GM23338 (cell line): ENCODE data around the gene C1orf52.

Experiments used
- CTCF ChIP-seq, 2 experiments: fragments of 200-600 bp in 1 of 2; sonication (generic) in 1 of 2; conservative IDR thresholded peaks; 2 replicates each; pipeline versions ENCODE4 v1.5.1 to v1.6.1; 2016 to 2017; ENCODE audit warnings: antibody characterized with exemption in 2 of 2, low read depth in 2 of 2, mild to moderate bottlenecking in 2 of 2, moderate library complexity in 1 of 2
- EZH2 ChIP-seq: fragments of 200-600 bp; sonication (generic); IDR thresholded peaks from one replicate; pipeline ENCODE4 v1.8.0; 2017; ENCODE audit warnings: antibody characterized with exemption, mild to moderate bottlenecking, low read depth; ENCODE audit not compliant: unreplicated experiment
- EZH2phosphoT487 ChIP-seq: fragments of 200-600 bp; sonication (generic); IDR thresholded peaks from one replicate; pipeline ENCODE4 v1.8.1; 2018; ENCODE audit warnings: antibody characterized with exemption; ENCODE audit not compliant: unreplicated experiment
- JUNB ChIP-seq: IDR thresholded peaks from one replicate; pipeline ENCODE4 v1.6.1; 2016; ENCODE audit warnings: antibody characterized with exemption; ENCODE audit not compliant: unreplicated experiment
- POLR2AphosphoS5 ChIP-seq: IDR thresholded peaks from 2 replicates; pipeline ENCODE4 v1.6.1; 2016; ENCODE audit warnings: antibody characterized with exemption, low read depth
- REST ChIP-seq: IDR thresholded peaks from one replicate; pipeline ENCODE4 v1.6.1; 2018; ENCODE audit warnings: antibody characterized with exemption; ENCODE audit not compliant: unreplicated experiment

- no peak for TF ChIP-seq JUNB
- TF ChIP-seq CTCF (conservative IDR thresholded peaks at IDR 0.05; ENCODE audit: low read depth in 2 of 2) = peak; percentile 56 to 71
- no peak for TF ChIP-seq EZH2phosphoT487
- TF ChIP-seq EZH2 = no peak
- TF ChIP-seq POLR2AphosphoS5 = no peak
- no peak for TF ChIP-seq REST
These were observed 19.3 kb downstream of the C1orf52 start for GRCh38 chr1:85240174-85240601.
